ENCODE data around the gene GRID2.

GRCh38 chr4:93061826-93062225 lies 758.1 kb downstream of the GRID2 start:
- TF ChIP-seq, protein P1, sequence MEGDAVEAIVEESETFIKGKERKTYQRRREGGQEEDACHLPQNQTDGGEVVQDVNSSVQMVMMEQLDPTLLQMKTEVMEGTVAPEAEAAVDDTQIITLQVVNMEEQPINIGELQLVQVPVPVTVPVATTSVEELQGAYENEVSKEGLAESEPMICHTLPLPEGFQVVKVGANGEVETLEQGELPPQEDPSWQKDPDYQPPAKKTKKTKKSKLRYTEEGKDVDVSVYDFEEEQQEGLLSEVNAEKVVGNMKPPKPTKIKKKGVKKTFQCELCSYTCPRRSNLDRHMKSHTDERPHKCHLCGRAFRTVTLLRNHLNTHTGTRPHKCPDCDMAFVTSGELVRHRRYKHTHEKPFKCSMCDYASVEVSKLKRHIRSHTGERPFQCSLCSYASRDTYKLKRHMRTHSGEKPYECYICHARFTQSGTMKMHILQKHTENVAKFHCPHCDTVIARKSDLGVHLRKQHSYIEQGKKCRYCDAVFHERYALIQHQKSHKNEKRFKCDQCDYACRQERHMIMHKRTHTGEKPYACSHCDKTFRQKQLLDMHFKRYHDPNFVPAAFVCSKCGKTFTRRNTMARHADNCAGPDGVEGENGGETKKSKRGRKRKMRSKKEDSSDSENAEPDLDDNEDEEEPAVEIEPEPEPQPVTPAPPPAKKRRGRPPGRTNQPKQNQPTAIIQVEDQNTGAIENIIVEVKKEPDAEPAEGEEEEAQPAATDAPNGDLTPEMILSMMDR (IDR thresholded peaks at IDR 0.05; ENCODE audit: poor library complexity, severe bottlenecking): no peak
- TF ChIP-seq EZH2 (IDR thresholded peaks at IDR 0.05; ENCODE audit: borderline replicate concordance, insufficient read depth, low read length, poor library complexity, severe bottlenecking) (no peak), TAF1 (IDR thresholded peaks at IDR 0.05; ENCODE audit: low read depth) (no peak), EP300 (conservative IDR thresholded peaks at IDR 0.05; ENCODE audit: poor library complexity, severe bottlenecking) (no peak)

All from neural cell (in vitro differentiated cells).